ENCODE measurements around the gene CDCA3. TPM values are rescaled to one million over a fixed set of nuclear protein-coding genes. Genes with fewer than 3 reads are reported as not detected.
A peak's percentile ranks its signal among the peaks of the same experiment; 100 is the strongest.
"Not testable (repeated sequence)": the region's sequence is repeated elsewhere in the genome, so short reads cannot be mapped to it uniquely, and the experiment has no call there.

Gene CDCA3
- total and polyA plus RNA-seq, 4 donors, result 1.3 to 4.1 (median 2.8) TPM

- Histone ChIP-seq H3K27me3 (ENCODE audit: control insufficient read depth in 3 of 3, insufficient read depth in 3 of 3, low read length in 2 of 3) (no peaks in the 10 kb centered on the region), H3K27ac (ENCODE audit: low read depth in 1 of 2, low read length in 1 of 2) (peak overlapping the region in 1 of 2 donors; percentile 87), H3K9me3 (ENCODE audit: control insufficient read depth in 4 of 4, insufficient read depth in 3 of 4, low read length in 3 of 4) (no peaks in the 10 kb centered on the region), H3K4me3 (no peak overlapping the region), H3K36me3 (ENCODE audit: control insufficient read depth in 4 of 4, insufficient read depth in 4 of 4, low read length in 4 of 4) (peaks cover 0 to 13% (median 6%) of the 10 kb centered on the region in 4 donors), H3K9ac (ENCODE audit: insufficient read depth in 1 of 2, low read length in 2 of 2) (no peak overlapping the region), H3K4me1 (ENCODE audit: control insufficient read depth in 5 of 5, insufficient read depth in 5 of 5, low read length in 5 of 5) (peaks cover 0 to 11% (median 2%) of the 10 kb centered on the region in 5 donors)
- no peak for DNase-seq
- 34 to 54% methylated on average over 8 of the region's 8 CpGs for WGBS, 2 donors
- no peak for ATAC-seq (ENCODE audit: insufficient read depth, low FRiP score)
- no peak for TF ChIP-seq CTCF (IDR thresholded peaks at IDR 0.05; ENCODE audit: control extremely low read depth, extremely low read depth)
Measured at GRCh38 chr12:6887460-6887859, 36.4 kb upstream of the CDCA3 start.

- not testable (repeated sequence) for ATAC-seq (ENCODE audit: insufficient read depth, low FRiP score)
Measured at GRCh38 chr12:6886206-6886999, 35.3 kb upstream of the CDCA3 start.

DNA sequence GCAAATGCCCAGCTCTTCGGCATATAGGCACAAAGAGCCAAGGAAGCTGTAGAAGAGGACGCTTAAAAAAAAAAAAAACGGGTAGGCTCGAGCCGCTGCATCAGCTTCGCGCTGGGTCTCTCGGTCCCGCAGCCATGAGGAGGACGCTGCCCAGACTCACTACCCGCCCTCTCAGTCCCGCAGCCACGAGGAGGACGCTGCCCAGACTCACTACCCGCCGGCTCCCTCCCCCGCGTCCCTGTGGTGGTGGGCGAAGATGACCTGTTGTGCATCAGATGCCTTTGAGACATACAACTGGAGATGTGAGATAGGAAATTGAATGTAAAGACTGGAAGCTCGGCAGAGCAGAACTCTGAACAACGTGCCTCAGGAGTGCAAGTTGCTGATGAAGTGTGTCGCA, 33.5 kb upstream of the CDCA3 start:
- peaks cover 0 to 13% (median 6%) of the 10 kb centered on the region in 4 donors for H3K36me3 ChIP-seq (ENCODE audit: control insufficient read depth in 4 of 4, insufficient read depth in 4 of 4, low read length in 4 of 4)
- H3K4me3 ChIP-seq, result no peak overlapping the region
- H3K27me3 ChIP-seq (ENCODE audit: control insufficient read depth in 3 of 3, insufficient read depth in 3 of 3, low read length in 2 of 3), result no peaks in the 10 kb centered on the region
- H3K4me1 ChIP-seq (ENCODE audit: control insufficient read depth in 5 of 5, insufficient read depth in 5 of 5, low read length in 5 of 5), result no peaks in the 10 kb centered on the region
- no peak overlapping the region for H3K9ac ChIP-seq (ENCODE audit: insufficient read depth in 1 of 2, low read length in 2 of 2)
- H3K27ac ChIP-seq (ENCODE audit: low read depth in 1 of 2, low read length in 1 of 2), result peak overlapping the region in 1 of 2 donors; percentile 33
- TF ChIP-seq CTCF (IDR thresholded peaks at IDR 0.05; ENCODE audit: control extremely low read depth, extremely low read depth), result no peak
- WGBS, 2 donors, result 88 to 93% methylated on average over 22 of the region's 22 CpGs
- no peak for DNase-seq
- H3K9me3 ChIP-seq (ENCODE audit: control insufficient read depth in 4 of 4, insufficient read depth in 3 of 4, low read length in 3 of 4), result no peaks in the 10 kb centered on the region
- no peak for ATAC-seq (ENCODE audit: insufficient read depth, low FRiP score)

More at GRCh38 chr12:6886206-6886999, 35.3 kb upstream of the CDCA3 start:
- DNase-seq; H3K9ac ChIP-seq (ENCODE audit: insufficient read depth in 1 of 2, low read length in 2 of 2); H3K27me3 ChIP-seq (ENCODE audit: control insufficient read depth in 3 of 3, insufficient read depth in 3 of 3, low read length in 2 of 3); H3K9me3 ChIP-seq (ENCODE audit: control insufficient read depth in 4 of 4, insufficient read depth in 3 of 4, low read length in 3 of 4); H3K4me3 ChIP-seq; H3K4me1 ChIP-seq (ENCODE audit: control insufficient read depth in 5 of 5, insufficient read depth in 5 of 5, low read length in 5 of 5): not testable (repeated sequence)
- WGBS, 2 donors, result 55 to 62% methylated on average over 11 to 12 of the region's 15 CpGs
- Histone ChIP-seq H3K27ac (ENCODE audit: low read depth in 1 of 2, low read length in 1 of 2) (peak overlapping the region in 1 of 2 donors; percentile 72), H3K36me3 (ENCODE audit: control insufficient read depth in 4 of 4, insufficient read depth in 4 of 4, low read length in 4 of 4) (peaks cover 0 to 13% (median 6%) of the 10 kb centered on the region in 4 donors)

DNA sequence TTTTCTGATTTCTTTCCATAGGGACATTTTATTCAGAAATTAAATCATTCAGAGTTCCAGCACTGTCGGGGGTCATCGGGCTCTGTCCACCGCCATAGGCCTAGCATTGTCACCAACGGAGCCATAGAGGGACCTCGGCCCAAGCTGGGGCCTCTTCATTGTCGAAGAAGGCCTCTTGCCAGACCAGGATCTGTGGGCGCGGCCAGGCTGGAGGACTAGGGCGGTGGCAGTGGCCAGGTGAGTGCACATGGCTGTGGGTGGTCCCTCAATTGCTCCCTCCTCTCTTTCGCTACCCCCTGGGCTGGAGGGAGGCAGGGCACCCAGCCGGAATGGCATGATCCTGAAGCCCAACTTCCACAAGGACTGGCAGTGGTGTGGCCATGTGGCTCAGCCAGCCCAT, 32.6 kb upstream of the CDCA3 start:
- DNase-seq (no peak), ATAC-seq (ENCODE audit: insufficient read depth, low FRiP score) (no peak)
- WGBS, 2 donors, result 87 to 88% methylated on average over 11 of the region's 11 CpGs
- no peak overlapping the region for H3K4me3 ChIP-seq
- H3K9ac ChIP-seq (ENCODE audit: insufficient read depth in 1 of 2, low read length in 2 of 2), result no peak overlapping the region
- TF ChIP-seq CTCF (IDR thresholded peaks at IDR 0.05; ENCODE audit: control extremely low read depth, extremely low read depth), result no peak
- peaks cover 0 to 13% (median 6%) of the 10 kb centered on the region in 4 donors for H3K36me3 ChIP-seq (ENCODE audit: control insufficient read depth in 4 of 4, insufficient read depth in 4 of 4, low read length in 4 of 4)
- peak overlapping the region in 1 of 2 donors; percentile 1 for H3K27ac ChIP-seq (ENCODE audit: low read depth in 1 of 2, low read length in 1 of 2)
- H3K4me1 ChIP-seq (ENCODE audit: control insufficient read depth in 5 of 5, insufficient read depth in 5 of 5, low read length in 5 of 5), result no peaks in the 10 kb centered on the region
- H3K9me3 ChIP-seq (ENCODE audit: control insufficient read depth in 4 of 4, insufficient read depth in 3 of 4, low read length in 3 of 4), result no peaks in the 10 kb centered on the region
- H3K27me3 ChIP-seq (ENCODE audit: control insufficient read depth in 3 of 3, insufficient read depth in 3 of 3, low read length in 2 of 3), result no peaks in the 10 kb centered on the region
